ENCODE measurements around the gene ASB18.

DNA sequence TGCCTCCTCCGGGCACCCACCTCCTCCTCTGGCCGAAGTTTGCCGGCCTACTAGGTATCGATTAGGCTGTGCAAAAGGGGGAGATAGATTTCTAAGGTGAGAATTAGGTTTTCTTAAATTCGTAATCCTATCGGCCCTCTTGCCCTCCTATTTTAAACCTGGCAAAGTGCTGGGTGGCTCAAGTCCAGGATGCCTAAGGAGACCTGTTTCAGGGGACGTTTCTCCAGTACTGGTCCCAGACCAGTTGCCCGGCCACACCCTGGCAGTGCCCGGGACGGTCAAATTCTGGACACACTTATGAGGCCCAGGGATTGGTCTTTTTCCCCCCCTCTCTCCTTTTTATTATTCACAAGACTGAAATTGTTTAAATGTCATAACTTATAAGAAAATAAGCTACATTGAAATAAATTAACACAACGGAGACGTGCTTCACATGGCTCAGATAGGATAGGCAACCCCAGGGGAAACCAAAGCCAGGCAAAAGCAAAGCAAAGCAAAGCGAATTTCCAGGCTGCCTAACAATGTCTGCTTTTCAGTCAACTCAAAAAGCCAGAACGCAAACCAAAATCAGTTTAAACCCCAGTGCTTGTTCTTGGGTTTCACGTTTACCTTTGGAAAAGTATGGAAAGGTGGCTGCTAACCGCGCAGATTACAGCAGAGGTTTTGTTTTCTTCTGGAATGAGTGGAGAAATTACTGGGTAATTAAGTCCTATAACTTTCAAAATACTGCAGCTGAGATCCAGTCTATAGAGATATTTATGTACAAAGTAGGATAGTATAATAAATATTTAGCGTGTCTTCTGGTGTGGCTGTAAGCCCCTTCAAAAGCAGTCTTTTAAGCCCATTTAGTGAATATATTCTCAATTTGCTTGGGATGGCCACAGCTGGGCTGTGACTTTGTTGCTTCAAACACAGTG is 99.0 kb downstream of the ASB18 start:
- TF ChIP-seq KDM5A (IDR thresholded peaks at IDR 0.05; ENCODE audit: low read length), result no peak
- no peak for TF ChIP-seq RAD21 (IDR thresholded peaks at IDR 0.05 in 1 of 2, conservative IDR thresholded peaks at IDR 0.05 in 1 of 2; ENCODE audit: low read depth in 2 of 2, low read length in 2 of 2)
- TF ChIP-seq, protein P1, sequence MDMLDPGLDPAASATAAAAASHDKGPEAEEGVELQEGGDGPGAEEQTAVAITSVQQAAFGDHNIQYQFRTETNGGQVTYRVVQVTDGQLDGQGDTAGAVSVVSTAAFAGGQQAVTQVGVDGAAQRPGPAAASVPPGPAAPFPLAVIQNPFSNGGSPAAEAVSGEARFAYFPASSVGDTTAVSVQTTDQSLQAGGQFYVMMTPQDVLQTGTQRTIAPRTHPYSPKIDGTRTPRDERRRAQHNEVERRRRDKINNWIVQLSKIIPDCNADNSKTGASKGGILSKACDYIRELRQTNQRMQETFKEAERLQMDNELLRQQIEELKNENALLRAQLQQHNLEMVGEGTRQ (IDR thresholded peaks at IDR 0.05; ENCODE audit: low read length), result no peak
- TF ChIP-seq JUND (IDR thresholded peaks at IDR 0.05; ENCODE audit: low read length), result no peak
- TF ChIP-seq POLR2AphosphoS5 (IDR thresholded peaks at IDR 0.05; ENCODE audit: low read depth, low read length), result no peak
- TF ChIP-seq, protein P2, sequence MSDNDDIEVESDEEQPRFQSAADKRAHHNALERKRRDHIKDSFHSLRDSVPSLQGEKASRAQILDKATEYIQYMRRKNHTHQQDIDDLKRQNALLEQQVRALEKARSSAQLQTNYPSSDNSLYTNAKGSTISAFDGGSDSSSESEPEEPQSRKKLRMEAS (IDR thresholded peaks at IDR 0.05), result no peak

Measured in H1 (cell line).